Hepatocyte (in vitro differentiated cells): ENCODE results near the gene RGS1. TPM values are rescaled to one million over a fixed set of nuclear protein-coding genes. Genes with fewer than 3 reads are reported as not detected.

Experiments
- DNase-seq: peaks from one replicate; pipeline ENCODE4 v3.0.0-alpha.2; 2016; ENCODE audit warnings: low spot score
- H2AFZ ChIP-seq: fragments of 200-600 bp; sonication (generic); 2 replicates; pipeline ENCODE4 v1.6.0; 2016; ENCODE audit warnings: antibody characterized with exemption, mild to moderate bottlenecking
- H3K27ac ChIP-seq: fragments of 200-600 bp; sonication (generic); 2 replicates; pipeline ENCODE4 v1.5.1; 2016; ENCODE audit warnings: mild to moderate bottlenecking
- H3K27me3 ChIP-seq: fragments of 200-600 bp; sonication (generic); 2 replicates; pipeline ENCODE4 v1.6.1; 2016
- H3K36me3 ChIP-seq: fragments of 200-600 bp; sonication (generic); replicated peaks from 2 replicates; pipeline ENCODE4 v1.5.1; 2016; ENCODE audit warnings: low read depth; ENCODE audit not compliant: insufficient read depth
- H3K4me1 ChIP-seq: fragments of 200-600 bp; sonication (generic); 2 replicates; pipeline ENCODE4 v1.5.1; 2016; ENCODE audit warnings: mild to moderate bottlenecking, moderate library complexity; ENCODE audit not compliant: insufficient read depth
- H3K4me2 ChIP-seq: fragments of 200-600 bp; sonication (generic); 2 replicates; pipeline ENCODE4 v1.6.0; 2016
- H3K4me3 ChIP-seq: fragments of 200-600 bp; sonication (generic); 2 replicates; pipeline ENCODE4 v1.5.1; 2016; ENCODE audit warnings: mild to moderate bottlenecking
- H3K79me2 ChIP-seq: fragments of 200-600 bp; sonication (generic); 2 replicates; pipeline ENCODE4 v1.6.0; 2017; ENCODE audit warnings: mild to moderate bottlenecking
- H3K9me2 ChIP-seq: fragments of 200-600 bp; sonication (generic); replicated peaks from 2 replicates; pipeline ENCODE4 v1.6.0; 2017; ENCODE audit warnings: mild to moderate bottlenecking; ENCODE audit not compliant: insufficient read depth
- H3K9me3 ChIP-seq: fragments of 200-600 bp; sonication (generic); 2 replicates; pipeline ENCODE4 v1.5.1; 2016; ENCODE audit warnings: low read depth, mild to moderate bottlenecking
- H4K20me1 ChIP-seq: fragments of 200-600 bp; sonication (generic); 2 replicates; pipeline ENCODE4 v1.6.0; 2016; ENCODE audit warnings: mild to moderate bottlenecking; ENCODE audit not compliant: insufficient read depth, poor library complexity, severe bottlenecking
- EZH2 ChIP-seq: fragments of 200-600 bp; sonication (generic); IDR thresholded peaks from 2 replicates; pipeline ENCODE4 v1.6.1; 2016; ENCODE audit warnings: antibody characterized with exemption, mild to moderate bottlenecking, borderline replicate concordance
- EZH2phosphoT487 ChIP-seq: fragments of 200-600 bp; sonication (generic); IDR thresholded peaks from one replicate; pipeline ENCODE4 v1.6.1; 2018; ENCODE audit warnings: antibody characterized with exemption, mild to moderate bottlenecking, low read depth, moderate library complexity; ENCODE audit not compliant: unreplicated experiment, severe bottlenecking
- WGBS: methylation state at CpG from one replicate; pipeline ENCODE4 v1.1.6; 2016; ENCODE audit warnings: low lambda C conversion rate; ENCODE audit errors: missing lambda C conversion rate; 5-methylcytosine and 5-hydroxymethylcytosine counted together
- polyA plus RNA-seq: library from polyadenylated mRNA; unstranded; fragments of >200 nt; fragmentation: Nextera tagmentation; extraction: Ambion mirVana; gene quantifications from 2 replicates; pipeline ENCODE4 v1.2.1, GENCODE V29; 2016
- total RNA-seq: library from RNA; depleted of rRNA; stranded (reverse); fragments of >200 nt; gene quantifications from 2 replicates; pipeline ENCODE4 v1.2.3, GENCODE V29; 2014
- TF ChIP-seq, protein P1 (sequence below): fragments of 200-600 bp; sonication (generic); IDR thresholded peaks from 2 replicates; pipeline ENCODE4 v1.5.1; 2016; ENCODE audit warnings: antibody characterized with exemption, mild to moderate bottlenecking; ENCODE audit not compliant: poor library complexity

Gene RGS1
- total and polyA plus RNA-seq, 2 experiments from 2014 or later: 4.0 to 9.8 TPM

DNA sequence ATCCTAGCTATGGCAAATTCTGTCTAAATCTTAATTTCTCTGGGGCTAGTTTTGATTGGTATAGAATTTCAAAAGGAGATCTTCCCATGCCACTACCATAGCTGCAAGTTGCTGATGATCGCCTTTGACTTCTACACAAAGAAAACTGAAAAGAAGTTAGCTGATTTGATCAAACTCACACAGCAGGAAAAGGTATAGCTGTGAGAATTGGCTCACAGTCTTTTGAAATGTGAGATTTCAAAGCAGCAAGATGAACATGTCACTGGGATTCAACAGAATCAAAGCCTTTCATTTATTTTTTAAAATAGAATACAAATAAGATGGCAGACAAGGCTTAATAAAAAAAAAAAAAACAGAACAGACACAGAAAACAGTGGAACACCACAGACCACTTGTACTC, 7.5 kb upstream of the RGS1 start:
- H3K27ac ChIP-seq: no peak overlapping the region
- no peaks in the 10 kb centered on the region for H3K27me3 ChIP-seq
- H3K4me2 ChIP-seq: no peak overlapping the region
- H3K9me3 ChIP-seq: no peaks in the 10 kb centered on the region
- H3K79me2 ChIP-seq: no peaks in the 10 kb centered on the region
- no peaks in the 10 kb centered on the region for H3K9me2 ChIP-seq
- H3K36me3 ChIP-seq: no peaks in the 10 kb centered on the region
- DNase-seq: no peak
- no peaks in the 10 kb centered on the region for H4K20me1 ChIP-seq
- no peak overlapping the region for H3K4me3 ChIP-seq
- H2AFZ ChIP-seq: no peak overlapping the region
- 89% methylated on average over 1 of the region's 1 CpG for WGBS
- no peak for TF ChIP-seq EZH2
- no peak for TF ChIP-seq EZH2phosphoT487
- TF ChIP-seq, protein P1, sequence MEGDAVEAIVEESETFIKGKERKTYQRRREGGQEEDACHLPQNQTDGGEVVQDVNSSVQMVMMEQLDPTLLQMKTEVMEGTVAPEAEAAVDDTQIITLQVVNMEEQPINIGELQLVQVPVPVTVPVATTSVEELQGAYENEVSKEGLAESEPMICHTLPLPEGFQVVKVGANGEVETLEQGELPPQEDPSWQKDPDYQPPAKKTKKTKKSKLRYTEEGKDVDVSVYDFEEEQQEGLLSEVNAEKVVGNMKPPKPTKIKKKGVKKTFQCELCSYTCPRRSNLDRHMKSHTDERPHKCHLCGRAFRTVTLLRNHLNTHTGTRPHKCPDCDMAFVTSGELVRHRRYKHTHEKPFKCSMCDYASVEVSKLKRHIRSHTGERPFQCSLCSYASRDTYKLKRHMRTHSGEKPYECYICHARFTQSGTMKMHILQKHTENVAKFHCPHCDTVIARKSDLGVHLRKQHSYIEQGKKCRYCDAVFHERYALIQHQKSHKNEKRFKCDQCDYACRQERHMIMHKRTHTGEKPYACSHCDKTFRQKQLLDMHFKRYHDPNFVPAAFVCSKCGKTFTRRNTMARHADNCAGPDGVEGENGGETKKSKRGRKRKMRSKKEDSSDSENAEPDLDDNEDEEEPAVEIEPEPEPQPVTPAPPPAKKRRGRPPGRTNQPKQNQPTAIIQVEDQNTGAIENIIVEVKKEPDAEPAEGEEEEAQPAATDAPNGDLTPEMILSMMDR: no peak
- H3K4me1 ChIP-seq: no peaks in the 10 kb centered on the region

DNA sequence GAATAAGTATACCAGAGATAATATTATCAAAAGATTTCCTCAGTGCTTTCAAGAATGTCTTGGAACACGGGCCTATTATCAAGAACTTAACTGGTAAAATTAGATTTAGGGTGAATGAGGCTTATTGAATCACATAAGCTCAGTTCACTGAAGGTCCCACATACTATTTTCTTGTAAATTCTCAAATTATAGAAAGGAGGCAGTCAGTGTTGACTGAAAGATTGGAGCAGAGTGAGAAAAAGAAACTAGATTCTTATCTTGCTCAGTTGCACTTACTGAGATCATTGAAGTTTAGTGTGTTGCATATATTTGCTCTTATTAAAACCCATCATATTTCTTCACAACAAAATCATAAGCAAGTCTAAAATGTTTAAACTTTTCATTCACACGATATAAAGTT, 3.9 kb upstream of the RGS1 start:
- no peak for TF ChIP-seq EZH2
- TF ChIP-seq EZH2phosphoT487: no peak
- TF ChIP-seq, protein P1: no peak
- DNase-seq: no peak
- Histone ChIP-seq H3K4me1 (no peaks in the 10 kb centered on the region), H3K9me2 (no peaks in the 10 kb centered on the region), H3K4me3 (no peak overlapping the region), H4K20me1 (no peaks in the 10 kb centered on the region), H3K27me3 (no peaks in the 10 kb centered on the region), H3K27ac (no peak overlapping the region), H3K9me3 (no peaks in the 10 kb centered on the region), H3K36me3 (no peaks in the 10 kb centered on the region), H3K4me2 (no peak overlapping the region), H2AFZ (no peak overlapping the region), H3K79me2 (no peaks in the 10 kb centered on the region)
- WGBS: 77% methylated on average over 2 of the region's 2 CpGs

DNA sequence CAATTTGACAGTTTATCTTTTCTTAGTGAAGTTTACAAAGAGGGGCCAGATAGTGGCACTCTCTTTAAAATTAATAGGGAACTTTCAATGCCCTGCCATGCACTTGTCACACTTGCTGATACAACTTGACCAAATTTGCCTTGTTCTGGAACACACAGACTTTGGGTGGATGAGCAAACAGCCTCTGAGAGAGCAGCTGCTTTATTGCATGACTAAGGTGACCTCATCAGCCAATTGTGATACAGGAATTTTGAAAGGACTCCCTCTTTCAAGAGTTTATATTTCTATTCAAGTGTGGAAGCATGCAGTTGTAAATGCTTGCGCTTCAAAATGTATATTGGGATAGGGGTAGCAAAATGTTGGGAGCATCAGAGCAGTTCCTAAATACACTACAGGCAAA, 2.1 kb upstream of the RGS1 start:
- no peak overlapping the region for H3K4me3 ChIP-seq
- H3K27me3 ChIP-seq: no peaks in the 10 kb centered on the region
- no peaks in the 10 kb centered on the region for H3K9me3 ChIP-seq
- H3K27ac ChIP-seq: no peak overlapping the region
- no peak overlapping the region for H2AFZ ChIP-seq
- no peak overlapping the region for H3K4me2 ChIP-seq
- 90% methylated on average over 1 of the region's 1 CpG for WGBS
- H3K36me3 ChIP-seq: no peaks in the 10 kb centered on the region
- DNase-seq: no peak
- H4K20me1 ChIP-seq: no peaks in the 10 kb centered on the region
- no peaks in the 10 kb centered on the region for H3K79me2 ChIP-seq
- H3K4me1 ChIP-seq: peaks cover 3% of the 10 kb centered on the region
- TF ChIP-seq EZH2 (no peak), EZH2phosphoT487 (no peak)
- TF ChIP-seq, protein P1: no peak
- no peaks in the 10 kb centered on the region for H3K9me2 ChIP-seq

- H3K79me2 ChIP-seq: no peaks in the 10 kb centered on the region
- H3K27ac ChIP-seq: no peak overlapping the region
- no peaks in the 10 kb centered on the region for H3K9me2 ChIP-seq
- no peak for DNase-seq
- TF ChIP-seq EZH2phosphoT487: no peak
- no peaks in the 10 kb centered on the region for H3K9me3 ChIP-seq
- no peaks in the 10 kb centered on the region for H3K27me3 ChIP-seq
- no peak overlapping the region for H2AFZ ChIP-seq
- whole genome bisulfite sequencing: 74% methylated on average over 1 of the region's 1 CpG
- peaks cover 9% of the 10 kb centered on the region for H3K4me1 ChIP-seq
- no peak overlapping the region for H3K4me3 ChIP-seq
- H3K4me2 ChIP-seq: no peak overlapping the region
- H3K36me3 ChIP-seq: no peaks in the 10 kb centered on the region
- H4K20me1 ChIP-seq: no peaks in the 10 kb centered on the region
Measured at GRCh38 chr1:192574073-192574472, 1.5 kb upstream of the RGS1 start.
